HUES48 (cell line): ENCODE measurements around the gene RPUSD3.
"Not testable (repeated sequence)": the region's sequence is repeated elsewhere in the genome, so short reads cannot be mapped to it uniquely, and the experiment has no call there.

Experiments used
- H3K27ac ChIP-seq: one replicate; pipeline ENCODE4 v1.7.0; 2013; ENCODE audit warnings: low read depth, low read length, inconsistent platforms
- H3K27me3 ChIP-seq: 2 replicates; pipeline ENCODE4 v1.6.1; 2013; ENCODE audit warnings: mild to moderate bottlenecking, low read length; ENCODE audit not compliant: control insufficient read depth, insufficient read depth
- H3K36me3 ChIP-seq: 2 replicates; pipeline ENCODE4 v1.6.1; 2013; ENCODE audit warnings: low read length; ENCODE audit not compliant: control insufficient read depth, insufficient read depth
- H3K4me1 ChIP-seq: 2 replicates; pipeline ENCODE4 v1.6.1; 2013; ENCODE audit warnings: mild to moderate bottlenecking, low read length; ENCODE audit not compliant: control insufficient read depth, insufficient read depth
- H3K4me3 ChIP-seq: 2 replicates; pipeline ENCODE4 v1.5.1; 2013; ENCODE audit warnings: mild to moderate bottlenecking, low read depth, low read length
- H3K9ac ChIP-seq: 2 replicates; pipeline ENCODE4 v1.6.1; 2013; ENCODE audit warnings: mild to moderate bottlenecking, low read depth, low read length, moderate library complexity
- H3K9me3 ChIP-seq: 2 replicates; pipeline ENCODE4 v1.6.1; 2013; ENCODE audit warnings: low read length; ENCODE audit not compliant: control insufficient read depth, insufficient read depth

The RPUSD3 gene

GRCh38 chr3:9865125-9865637, 21.4 kb upstream of the RPUSD3 start:
- H3K27ac ChIP-seq, H3K9me3 ChIP-seq, H3K4me3 ChIP-seq, H3K4me1 ChIP-seq, H3K9ac ChIP-seq, H3K36me3 ChIP-seq: not testable (repeated sequence)
- H3K27me3 ChIP-seq = peaks cover 18% of the 10 kb centered on the region

- Histone ChIP-seq H3K27ac (no peak overlapping the region), H3K36me3 (no peaks in the 10 kb centered on the region), H3K9me3 (no peaks in the 10 kb centered on the region), H3K27me3 (peaks cover 18% of the 10 kb centered on the region), H3K9ac (no peak overlapping the region), H3K4me1 (peaks cover 3% of the 10 kb centered on the region), H3K4me3 (no peak overlapping the region)
Measured at GRCh38 chr3:9864200-9864927, 20.6 kb upstream of the RPUSD3 start.

- Histone ChIP-seq H3K27ac (no peak overlapping the region), H3K36me3 (no peaks in the 10 kb centered on the region), H3K4me3 (peak overlapping the region; percentile 56; the same call in 1 of the 2 replicates), H3K4me1 (peaks cover 3% of the 10 kb centered on the region), H3K9ac (no peak overlapping the region), H3K9me3 (no peaks in the 10 kb centered on the region), H3K27me3 (peaks cover 18% of the 10 kb centered on the region)
Measured at GRCh38 chr3:9863058-9863772, 19.4 kb upstream of the RPUSD3 start.

- no peaks in the 10 kb centered on the region for H3K9me3 ChIP-seq
- peaks cover 3% of the 10 kb centered on the region for H3K4me1 ChIP-seq
- H3K4me3 ChIP-seq = peak overlapping the region; percentile 56
- no peak overlapping the region for H3K27ac ChIP-seq
- H3K27me3 ChIP-seq = peaks cover 18% of the 10 kb centered on the region
- H3K9ac ChIP-seq = no peak overlapping the region
- no peaks in the 10 kb centered on the region for H3K36me3 ChIP-seq
Measured at GRCh38 chr3:9862391-9863057, 18.7 kb upstream of the RPUSD3 start.

- Histone ChIP-seq H3K4me1 (peaks cover 3% of the 10 kb centered on the region), H3K4me3 (no peak overlapping the region), H3K9me3 (no peaks in the 10 kb centered on the region), H3K36me3 (no peaks in the 10 kb centered on the region), H3K27ac (no peak overlapping the region), H3K27me3 (peaks cover 18% of the 10 kb centered on the region), H3K9ac (no peak overlapping the region)
Measured at GRCh38 chr3:9861626-9862130, 17.9 kb upstream of the RPUSD3 start.

GRCh38 chr3:9861201-9861600, 17.4 kb upstream of the RPUSD3 start:
- Histone ChIP-seq H3K36me3 (no peaks in the 10 kb centered on the region), H3K9ac (no peak overlapping the region), H3K27ac (no peak overlapping the region), H3K27me3 (peaks cover 18% of the 10 kb centered on the region), H3K4me3 (no peak overlapping the region), H3K4me1 (peaks cover 3% of the 10 kb centered on the region), H3K9me3 (no peaks in the 10 kb centered on the region)

GRCh38 chr3:9859530-9860025, 15.8 kb upstream of the RPUSD3 start:
- Histone ChIP-seq H3K4me3 (no peak overlapping the region), H3K9me3 (no peaks in the 10 kb centered on the region), H3K9ac (no peak overlapping the region), H3K27me3 (peaks cover 18% of the 10 kb centered on the region), H3K4me1 (peaks cover 3% of the 10 kb centered on the region), H3K27ac (no peak overlapping the region), H3K36me3 (no peaks in the 10 kb centered on the region)

- H3K4me3 ChIP-seq = no peak overlapping the region
- H3K9me3 ChIP-seq = no peaks in the 10 kb centered on the region
- H3K36me3 ChIP-seq = no peaks in the 10 kb centered on the region
- H3K9ac ChIP-seq = no peak overlapping the region
- H3K4me1 ChIP-seq = no peaks in the 10 kb centered on the region
- H3K27ac ChIP-seq = no peak overlapping the region
- H3K27me3 ChIP-seq = no peaks in the 10 kb centered on the region
Measured at GRCh38 chr3:9855594-9855993, 11.8 kb upstream of the RPUSD3 start.

GRCh38 chr3:9854291-9854940, 10.6 kb upstream of the RPUSD3 start:
- not testable (repeated sequence) for H3K27me3 ChIP-seq, H3K9me3 ChIP-seq, H3K36me3 ChIP-seq, H3K9ac ChIP-seq, H3K4me1 ChIP-seq, H3K4me3 ChIP-seq, H3K27ac ChIP-seq

- Histone ChIP-seq H3K9me3 (no peaks in the 10 kb centered on the region), H3K4me1 (no peaks in the 10 kb centered on the region), H3K4me3 (no peak overlapping the region), H3K27me3 (no peaks in the 10 kb centered on the region), H3K27ac (no peak overlapping the region), H3K36me3 (no peaks in the 10 kb centered on the region), H3K9ac (no peak overlapping the region)
Measured at GRCh38 chr3:9852528-9852927, 8.7 kb upstream of the RPUSD3 start.
